H9 (cell line): ENCODE measurements around the gene RIOK2. TPM values are rescaled to one million over a fixed set of nuclear protein-coding genes. Genes with fewer than 3 reads are reported as not detected.

ENCODE experiments used
- DNase-seq: peaks from one replicate; pipeline ENCODE4 v3.0.0-alpha.2; 2017
- H2AFZ ChIP-seq: one replicate; pipeline ENCODE4 v1.6.1; 2013; ENCODE audit warnings: mild to moderate bottlenecking, low read length, control low read depth, moderate library complexity
- H2AK5ac ChIP-seq: 2 replicates; pipeline ENCODE4 v1.6.1; 2013; ENCODE audit warnings: low read length, control low read depth, mixed read lengths; ENCODE audit not compliant: insufficient read length
- H2BK120ac ChIP-seq: one replicate; pipeline ENCODE4 v1.6.1; 2013; ENCODE audit warnings: low read depth, mild to moderate bottlenecking, low read length, control low read depth, inconsistent platforms; ENCODE audit not compliant: poor library complexity, severe bottlenecking
- H2BK12ac ChIP-seq: 2 replicates; pipeline ENCODE4 v1.6.1; 2013; ENCODE audit warnings: low read length, control low read depth, mixed read lengths, low read depth; ENCODE audit not compliant: insufficient read length
- H2BK15ac ChIP-seq: 2 replicates; pipeline ENCODE4 v1.6.1; 2013; ENCODE audit warnings: low read depth, low read length, control low read depth
- H2BK20ac ChIP-seq: one replicate; pipeline ENCODE4 v1.6.1; 2013; ENCODE audit warnings: low read depth, mild to moderate bottlenecking, low read length, control low read depth, inconsistent platforms; ENCODE audit not compliant: poor library complexity, severe bottlenecking
- H2BK5ac ChIP-seq: 2 replicates; pipeline ENCODE4 v1.6.1; 2013; ENCODE audit warnings: low read length, control low read depth, mixed read lengths; ENCODE audit not compliant: insufficient read length
- H3K14ac ChIP-seq: 2 replicates; pipeline ENCODE4 v1.6.1; 2013; ENCODE audit warnings: low read length, control low read depth; ENCODE audit not compliant: insufficient read depth
- H3K18ac ChIP-seq: 2 replicates; pipeline ENCODE4 v1.6.1; 2013; ENCODE audit warnings: low read depth, mild to moderate bottlenecking, mixed read lengths, low read length, control low read depth; ENCODE audit not compliant: insufficient read length
- H3K23ac ChIP-seq: 2 replicates; pipeline ENCODE4 v1.6.1; 2013; ENCODE audit warnings: low read length, control low read depth, mixed read lengths, low read depth; ENCODE audit not compliant: insufficient read length
- H3K23me2 ChIP-seq: 2 replicates; pipeline ENCODE4 v1.6.1; 2013; ENCODE audit warnings: low read depth, mild to moderate bottlenecking, mixed read lengths, low read length, control low read depth; ENCODE audit not compliant: insufficient read length, poor library complexity, severe bottlenecking
- H3K27ac ChIP-seq: 2 replicates; pipeline ENCODE4 v1.5.1; 2013; ENCODE audit warnings: low read length, control low read depth, mixed read lengths, low read depth; ENCODE audit not compliant: insufficient read length
- H3K27me3 ChIP-seq: 2 replicates; pipeline ENCODE4 v1.6.1; 2013; ENCODE audit warnings: low read length, control low read depth, inconsistent platforms; ENCODE audit not compliant: insufficient read depth
- H3K4ac ChIP-seq: 2 replicates; pipeline ENCODE4 v1.6.1; 2013; ENCODE audit warnings: low read depth, mild to moderate bottlenecking, control low read depth, inconsistent platforms, low read length, moderate library complexity
- H3K4me1 ChIP-seq: 2 replicates; pipeline ENCODE4 v1.6.1; 2013; ENCODE audit warnings: low read length, control low read depth, inconsistent platforms; ENCODE audit not compliant: insufficient read depth
- H3K4me2 ChIP-seq: 2 replicates; pipeline ENCODE4 v1.6.1; 2013; ENCODE audit warnings: low read length, control low read depth, mixed read lengths; ENCODE audit not compliant: insufficient read length, insufficient read depth
- H3K56ac ChIP-seq: 2 replicates; pipeline ENCODE4 v1.6.1; 2013; ENCODE audit warnings: low read depth, mild to moderate bottlenecking, mixed read lengths, low read length, control low read depth; ENCODE audit not compliant: insufficient read length
- H3K79me1 ChIP-seq: 2 replicates; pipeline ENCODE4 v1.6.1; 2013; ENCODE audit warnings: low read depth, mild to moderate bottlenecking, moderate library complexity, low read length, control low read depth, inconsistent platforms; ENCODE audit not compliant: insufficient read depth, poor library complexity, severe bottlenecking
- H3K79me2 ChIP-seq: 2 replicates; pipeline ENCODE4 v1.6.1; 2013; ENCODE audit warnings: low read length, control low read depth, inconsistent platforms; ENCODE audit not compliant: insufficient read depth
- H3K9ac ChIP-seq: 2 replicates; pipeline ENCODE4 v1.6.1; 2013; ENCODE audit warnings: low read length, control low read depth, mixed read lengths; ENCODE audit not compliant: insufficient read length; ENCODE audit errors: extremely low read depth
- H3K9me3 ChIP-seq: one replicate; pipeline ENCODE4 v1.6.1; 2013; ENCODE audit warnings: low read depth, low read length, inconsistent platforms; ENCODE audit not compliant: control insufficient read depth
- H3T11ph ChIP-seq: one replicate; pipeline ENCODE4 v1.6.1; 2013; ENCODE audit warnings: mild to moderate bottlenecking, low read length, control low read depth, inconsistent platforms
- H4K20me1 ChIP-seq: one replicate; pipeline ENCODE4 v1.6.1; 2013; ENCODE audit not compliant: control insufficient read depth, insufficient read length, insufficient read depth
- H4K5ac ChIP-seq: 2 replicates; pipeline ENCODE4 v1.6.1; 2013; ENCODE audit warnings: low read depth, mild to moderate bottlenecking, mixed read lengths, low read length, control low read depth; ENCODE audit not compliant: insufficient read length
- H4K8ac ChIP-seq: replicated peaks from 2 replicates; pipeline ENCODE4 v1.6.1; 2013; ENCODE audit warnings: low read length, control low read depth, mixed read lengths, low read depth; ENCODE audit not compliant: insufficient read length
- H4K91ac ChIP-seq: 2 replicates; pipeline ENCODE4 v1.6.1; 2013; ENCODE audit warnings: low read depth, mild to moderate bottlenecking, moderate library complexity, mixed read lengths, low read length, control low read depth; ENCODE audit not compliant: insufficient read length
- H3K27ac Mint-ChIP-seq, 3 experiments: 2 replicates in 2 of 3; 3 replicates in 1 of 3; pipeline ENCODE4 v1.8.0; 2020 to 2021; ENCODE audit warnings: mixed read lengths in 3 of 3, mild to moderate bottlenecking in 1 of 3, moderate library complexity in 1 of 3
- H3K27me3 Mint-ChIP-seq: 2 replicates; pipeline ENCODE4 v1.8.0; 2021; ENCODE audit warnings: low read depth, mild to moderate bottlenecking, moderate library complexity, mixed read lengths
- H3K36me3 Mint-ChIP-seq, 3 experiments: 2 replicates in 2 of 3; 3 replicates in 1 of 3; pipeline ENCODE4 v1.8.0; 2020 to 2021; ENCODE audit warnings: low read depth in 3 of 3, mixed read lengths in 3 of 3; ENCODE audit not compliant: insufficient read depth in 1 of 3
- H3K4me1 Mint-ChIP-seq, 2 experiments: 2 replicates each; pipeline ENCODE4 v1.8.0; 2020; ENCODE audit warnings: mixed read lengths in 2 of 2
- H3K4me3 Mint-ChIP-seq, 2 experiments: 2 replicates in 1 of 2; 3 replicates in 1 of 2; pipeline ENCODE4 v1.8.0; 2020 to 2021; ENCODE audit warnings: mild to moderate bottlenecking in 2 of 2, mixed read lengths in 2 of 2, moderate library complexity in 1 of 2
- H3K9me3 Mint-ChIP-seq, 2 experiments: 2 replicates in 1 of 2; 3 replicates in 1 of 2; pipeline ENCODE4 v1.8.0; 2020; ENCODE audit warnings: mild to moderate bottlenecking in 2 of 2, mixed read lengths in 2 of 2, moderate library complexity in 1 of 2
- CTCF ChIP-seq: fragments of 200-600 bp; sonication (generic); conservative IDR thresholded peaks from 3 replicates; pipeline ENCODE4 v1.8.0; 2021; ENCODE audit warnings: antibody characterized with exemption, mild to moderate bottlenecking
- whole genome bisulfite sequencing: extraction: QIAGEN DNeasy Blood & Tissue Kit; methylation state at CpG from one replicate; pipeline ENCODE4 v1.1.7; 2013; ENCODE audit warnings: missing lambda C conversion rate, low lambda C conversion rate, mixed read lengths; ENCODE audit not compliant: insufficient read length; ENCODE audit errors: extremely low coverage; 5-methylcytosine and 5-hydroxymethylcytosine counted together
- total RNA-seq: library from RNA; stranded (reverse); gene quantifications from 2 replicates; pipeline ENCODE4 v1.2.1, GENCODE V29; 2021

Gene RIOK2
- total RNA-seq, 1 experiment from 2014 or later, result 39.5 TPM

- H3K36me3 Mint-ChIP-seq, result peaks cover 0 to 16% (median 0%) of the 10 kb centered on the region in 3 experiments; a peak in 2 of 7 replicates
- H3K4me2 ChIP-seq, result no peak overlapping the region
- TF ChIP-seq CTCF, result no peak
- H3K27me3 ChIP-seq, result no peaks in the 10 kb centered on the region
- no peak overlapping the region for H3K14ac ChIP-seq
- no peaks in the 10 kb centered on the region for H3K4me1 Mint-ChIP-seq
- no peak overlapping the region for H3K27ac ChIP-seq
- H2AK5ac ChIP-seq, result no peak overlapping the region
- no peak overlapping the region for H2BK20ac ChIP-seq
- no peak overlapping the region for H4K8ac ChIP-seq
- H3K9ac ChIP-seq, result no peak overlapping the region
- no CpG with 5 or more reads among the region's 6 CpGs for WGBS
- H3K23ac ChIP-seq, result no peak overlapping the region
- no peak for DNase-seq
- H3K79me2 ChIP-seq, result no peaks in the 10 kb centered on the region
- no peaks in the 10 kb centered on the region for H3K23me2 ChIP-seq
- H3K18ac ChIP-seq, result no peak overlapping the region
- H2BK12ac ChIP-seq, result no peak overlapping the region
- no peak overlapping the region for H2BK120ac ChIP-seq
- H4K91ac ChIP-seq, result no peak overlapping the region
- H3K79me1 ChIP-seq, result no peaks in the 10 kb centered on the region
- no peak overlapping the region for H2AFZ ChIP-seq
- no peaks in the 10 kb centered on the region for H3K9me3 ChIP-seq
- peak overlapping the region in 1 of 3 experiments; percentile 56; a peak in 1 of 7 replicates for H3K27ac Mint-ChIP-seq
- H2BK5ac ChIP-seq, result no peak overlapping the region
- peaks cover 7 to 20% of the 10 kb centered on the region in 2 experiments; a peak in 4 of 5 replicates for H3K9me3 Mint-ChIP-seq
- H3K4me3 Mint-ChIP-seq, result no peak overlapping the region
- no peak overlapping the region for H3T11ph ChIP-seq
- no peaks in the 10 kb centered on the region; the same call in 1 of the 2 replicates for H3K27me3 Mint-ChIP-seq
- no peak overlapping the region for H2BK15ac ChIP-seq
- no peak overlapping the region for H3K4ac ChIP-seq
- no peak overlapping the region for H4K5ac ChIP-seq
- no peak overlapping the region for H3K56ac ChIP-seq
- no peaks in the 10 kb centered on the region for H3K4me1 ChIP-seq
- no peaks in the 10 kb centered on the region for H4K20me1 ChIP-seq
Observed at GRCh38 chr5:97208184-97208713, 25.2 kb upstream of the RIOK2 start.
